ENCODE data around the gene VTI1A.
A peak's percentile ranks its signal among the peaks of the same experiment; 100 is the strongest.
"Not testable (repeated sequence)": the region's sequence is repeated elsewhere in the genome, so short reads cannot be mapped to it uniquely, and the experiment has no call there.

VTI1A gene

GRCh38 chr10:112507046-112507445, 60.0 kb downstream of the VTI1A start:
- peak; percentile 22 for DNase-seq (ENCODE audit: low spot score)

GRCh38 chr10:112507988-112508387, 61.0 kb downstream of the VTI1A start:
- DNase-seq (ENCODE audit: low spot score): no peak

- no peak for DNase-seq (ENCODE audit: low spot score)
Measured at GRCh38 chr10:112509558-112510291, 62.7 kb downstream of the VTI1A start.

GRCh38 chr10:112510384-112510783, 63.4 kb downstream of the VTI1A start:
- no peak for DNase-seq (ENCODE audit: low spot score)

GRCh38 chr10:112512294-112512693, 65.3 kb downstream of the VTI1A start:
- DNase-seq (ENCODE audit: low spot score): no peak

- no peak for DNase-seq (ENCODE audit: low spot score)
Measured at GRCh38 chr10:112515126-112515525, 68.1 kb downstream of the VTI1A start.

GRCh38 chr10:112515852-112516251, 68.8 kb downstream of the VTI1A start:
- DNase-seq (ENCODE audit: low spot score): no peak

GRCh38 chr10:112517451-112517862, 70.4 kb downstream of the VTI1A start:
- no peak for DNase-seq (ENCODE audit: low spot score)

- DNase-seq (ENCODE audit: low spot score): no peak
Measured at GRCh38 chr10:112519133-112519761, 72.2 kb downstream of the VTI1A start.

GRCh38 chr10:112520914-112521313, 73.9 kb downstream of the VTI1A start:
- DNase-seq (ENCODE audit: low spot score): peak; percentile 66

- DNase-seq (ENCODE audit: low spot score): no peak
Measured at GRCh38 chr10:112524641-112525040, 77.6 kb downstream of the VTI1A start.

- DNase-seq (ENCODE audit: low spot score): no peak
Measured at GRCh38 chr10:112525200-112525599, 78.2 kb downstream of the VTI1A start.

GRCh38 chr10:112526139-112526538, 79.1 kb downstream of the VTI1A start:
- DNase-seq (ENCODE audit: low spot score): no peak

GRCh38 chr10:112526906-112527305, 79.9 kb downstream of the VTI1A start:
- DNase-seq (ENCODE audit: low spot score): no peak

GRCh38 chr10:112528235-112528634, 81.2 kb downstream of the VTI1A start:
- no peak for DNase-seq (ENCODE audit: low spot score)

GRCh38 chr10:112531421-112531820, 84.4 kb downstream of the VTI1A start:
- DNase-seq (ENCODE audit: low spot score): no peak

- DNase-seq (ENCODE audit: low spot score): no peak
Measured at GRCh38 chr10:112532189-112532588, 85.2 kb downstream of the VTI1A start.

- DNase-seq (ENCODE audit: low spot score): no peak
Measured at GRCh38 chr10:112532956-112533355, 85.9 kb downstream of the VTI1A start.

- no peak for DNase-seq (ENCODE audit: low spot score)
Measured at GRCh38 chr10:112533916-112534315, 86.9 kb downstream of the VTI1A start.

GRCh38 chr10:112535531-112535951, 88.5 kb downstream of the VTI1A start:
- peak; percentile 15 for DNase-seq (ENCODE audit: low spot score)

- no peak for DNase-seq (ENCODE audit: low spot score)
Measured at GRCh38 chr10:112536663-112537062, 89.6 kb downstream of the VTI1A start.

GRCh38 chr10:112538168-112538567, 91.2 kb downstream of the VTI1A start:
- DNase-seq (ENCODE audit: low spot score): no peak

GRCh38 chr10:112539340-112539739, 92.3 kb downstream of the VTI1A start:
- DNase-seq (ENCODE audit: low spot score): no peak

- not testable (repeated sequence) for DNase-seq (ENCODE audit: low spot score)
Measured at GRCh38 chr10:112542823-112543222, 95.8 kb downstream of the VTI1A start.
